Large intestine (tissue), 3 donors: Measurements from ENCODE around the gene NSMCE3. TPM values are rescaled to one million over a fixed set of nuclear protein-coding genes. Genes with fewer than 3 reads are reported as not detected.
"Not testable (repeated sequence)": the region's sequence is repeated elsewhere in the genome, so short reads cannot be mapped to it uniquely, and the experiment has no call there.

Experiments used
- DNase-seq, 2 donors: peaks; one replicate each; pipeline versions ENCODE4 v3.0.0 to v3.0.0-alpha.2; 2013
- H3K27ac ChIP-seq: one replicate; pipeline ENCODE4 v1.5.1; 2013; ENCODE audit warnings: low read length
- H3K27me3 ChIP-seq: 2 replicates; pipeline ENCODE4 v1.6.1; 2013; ENCODE audit warnings: low read length; ENCODE audit not compliant: control insufficient read depth, insufficient read depth
- H3K36me3 ChIP-seq: 2 replicates; pipeline ENCODE4 v1.6.1; 2013; ENCODE audit warnings: low read length; ENCODE audit not compliant: control insufficient read depth, insufficient read depth
- H3K4me1 ChIP-seq: one replicate; pipeline ENCODE4 v1.6.1; 2013; ENCODE audit warnings: low read length; ENCODE audit not compliant: control insufficient read depth, insufficient read depth
- H3K4me3 ChIP-seq: one replicate; pipeline ENCODE4 v1.5.1; 2013; ENCODE audit warnings: low read length
- H3K9me3 ChIP-seq: one replicate; pipeline ENCODE4 v1.6.1; 2013; ENCODE audit warnings: mild to moderate bottlenecking, low read depth, low read length, moderate library complexity; ENCODE audit not compliant: control insufficient read depth
- WGBS: methylation state at CpG from one replicate; pipeline ENCODE4 v1.1.5; 2013; ENCODE audit warnings: low lambda C conversion rate; ENCODE audit not compliant: insufficient coverage; 5-methylcytosine and 5-hydroxymethylcytosine counted together
- polyA plus RNA-seq: library from polyadenylated mRNA; unstranded; fragments of 120-200 nt; gene quantifications from one replicate; pipeline ENCODE4 v1.2.1, GENCODE V29; 2013

Gene NSMCE3
- polyA plus RNA-seq, 1 donor: 5.8 TPM

DNA sequence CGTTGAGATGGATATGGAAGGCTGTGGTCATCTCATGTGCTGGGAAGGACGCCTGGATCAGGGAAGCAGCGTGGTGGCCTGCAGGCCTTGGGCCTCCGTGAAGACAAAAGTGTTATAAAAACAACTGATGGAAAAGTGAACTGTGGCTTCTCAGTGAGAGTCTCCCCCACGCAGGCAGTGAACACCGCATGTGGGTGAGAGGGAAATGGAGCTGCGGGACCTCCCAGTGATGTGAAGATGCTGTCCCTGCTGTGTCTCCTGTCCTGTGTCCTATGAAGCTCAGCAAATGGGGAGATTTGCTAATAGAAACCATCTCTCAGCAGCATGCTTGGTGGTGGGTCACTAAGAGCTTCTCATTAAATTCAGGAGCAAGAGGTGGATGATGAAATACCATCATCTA lies 25.1 kb downstream of the NSMCE3 start:
- no peak overlapping the region for H3K4me3 ChIP-seq
- no peaks in the 10 kb centered on the region for H3K36me3 ChIP-seq
- no peak overlapping the region for H3K27ac ChIP-seq
- no CpG with 5 or more reads among the region's 7 CpGs for WGBS
- no peak for DNase-seq
- H3K9me3 ChIP-seq: no peaks in the 10 kb centered on the region
- H3K4me1 ChIP-seq: no peaks in the 10 kb centered on the region
- no peaks in the 10 kb centered on the region for H3K27me3 ChIP-seq

DNA sequence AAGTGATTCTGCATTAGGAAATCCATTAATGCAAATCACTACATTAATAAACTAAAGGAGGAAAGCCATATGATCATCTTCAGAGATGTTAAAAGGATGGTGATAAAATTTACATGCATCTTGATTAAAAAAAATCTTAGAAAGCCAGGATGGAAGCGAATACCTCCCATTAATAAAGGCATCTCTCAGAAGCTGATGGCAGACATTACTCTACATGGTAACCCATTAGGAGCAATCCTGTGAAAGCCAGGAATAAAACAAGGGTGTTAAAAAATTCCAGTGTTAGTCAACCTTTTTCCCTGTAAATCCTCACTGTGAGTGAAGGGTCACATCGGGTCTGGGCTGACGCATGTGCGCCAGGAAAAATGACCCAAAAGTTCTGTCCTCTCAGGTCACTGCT lies 25.5 kb downstream of the NSMCE3 start:
- Histone ChIP-seq H3K27me3 (no peaks in the 10 kb centered on the region), H3K4me3 (no peak overlapping the region), H3K4me1 (no peaks in the 10 kb centered on the region), H3K9me3 (no peaks in the 10 kb centered on the region), H3K27ac (no peak overlapping the region), H3K36me3 (no peaks in the 10 kb centered on the region)
- DNase-seq: no peak
- WGBS: no CpG with 5 or more reads among the region's 4 CpGs

DNA sequence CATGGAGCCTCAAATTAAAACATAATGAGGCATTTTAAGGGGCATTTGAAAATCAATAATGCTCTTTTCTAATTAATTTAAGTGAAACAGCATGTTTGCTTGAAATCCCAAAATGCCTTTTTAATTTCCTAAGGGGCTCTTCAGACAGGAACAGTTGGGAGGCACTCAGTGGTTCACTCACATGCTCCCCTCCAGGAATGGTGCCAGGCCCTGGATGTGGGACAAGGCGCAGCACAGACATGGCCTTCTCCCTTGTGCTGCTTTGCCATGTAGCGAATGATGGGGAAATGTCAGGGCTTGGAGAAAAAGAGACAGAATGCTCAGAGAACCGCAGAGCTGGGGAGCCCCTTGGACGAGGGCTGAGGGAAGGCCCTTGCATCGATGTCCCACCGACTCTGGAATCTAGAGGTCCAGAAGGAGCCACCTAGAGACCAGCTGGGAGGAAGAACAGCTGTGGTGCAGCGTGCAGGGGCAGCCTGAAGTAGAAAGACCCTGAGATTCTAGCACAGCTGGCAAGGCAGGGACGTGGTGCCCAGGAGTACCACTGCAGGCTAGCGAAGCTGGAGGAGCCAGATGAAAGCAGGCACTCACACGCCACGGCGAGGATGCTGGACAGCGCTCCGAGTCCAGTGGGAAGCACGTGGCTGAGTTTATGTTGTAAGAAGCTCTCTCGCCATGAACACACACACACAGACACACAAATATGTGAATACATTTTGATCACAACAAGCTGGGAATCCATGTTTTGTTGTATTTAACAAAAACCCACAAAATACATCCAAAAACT lies 27.0 kb downstream of the NSMCE3 start:
- H3K4me1 ChIP-seq: no peaks in the 10 kb centered on the region
- H3K4me3 ChIP-seq: no peak overlapping the region
- H3K27me3 ChIP-seq: no peaks in the 10 kb centered on the region
- DNase-seq: no peak
- H3K36me3 ChIP-seq: no peaks in the 10 kb centered on the region
- H3K27ac ChIP-seq: no peak overlapping the region
- WGBS: no CpG with 5 or more reads among the region's 16 CpGs
- H3K9me3 ChIP-seq: no peaks in the 10 kb centered on the region

DNA sequence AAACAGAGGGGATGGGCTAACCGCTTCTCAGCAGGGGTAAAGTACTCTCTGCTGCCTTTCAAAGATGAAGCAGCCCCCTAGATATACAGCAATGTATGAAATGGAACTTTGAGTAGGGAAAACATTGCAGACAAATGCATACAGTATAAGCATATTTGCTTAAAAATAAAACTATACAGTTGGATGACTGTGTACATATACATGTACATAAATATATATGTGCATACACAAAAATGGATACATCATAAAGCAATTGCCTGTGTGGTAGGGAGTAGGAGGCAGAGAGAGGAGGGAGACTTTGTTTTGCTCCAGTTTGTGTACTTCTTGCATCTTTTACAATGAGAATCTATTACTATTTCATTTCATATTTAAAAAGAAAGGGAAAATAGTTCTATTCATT lies 28.4 kb downstream of the NSMCE3 start:
- H3K9me3 ChIP-seq: no peaks in the 10 kb centered on the region
- H3K27ac ChIP-seq: no peak overlapping the region
- WGBS: no CpG with 5 or more reads among the region's 1 CpG
- H3K27me3 ChIP-seq: no peaks in the 10 kb centered on the region
- no peak for DNase-seq
- H3K4me1 ChIP-seq: no peaks in the 10 kb centered on the region
- H3K36me3 ChIP-seq: no peaks in the 10 kb centered on the region
- H3K4me3 ChIP-seq: no peak overlapping the region

DNA sequence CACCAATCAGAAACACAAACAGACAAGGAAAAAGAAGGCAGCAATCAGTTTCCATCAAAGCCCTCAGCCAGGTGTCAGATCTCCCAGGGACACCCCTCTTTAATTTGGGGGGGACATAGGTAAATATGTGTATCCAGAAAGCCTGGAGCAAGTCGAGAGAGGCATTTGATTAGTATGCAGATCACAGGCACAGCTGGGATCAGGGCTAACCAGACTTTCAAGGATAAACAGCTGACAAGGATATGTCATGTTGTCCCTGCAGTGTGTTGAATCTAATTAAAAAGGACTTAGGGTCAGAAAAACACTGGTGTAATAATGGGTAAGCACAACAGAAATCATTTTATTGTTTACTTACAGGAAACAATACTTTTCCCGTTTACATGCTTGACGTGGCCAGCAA lies 30.2 kb downstream of the NSMCE3 start:
- Histone ChIP-seq H3K27me3 (no peaks in the 10 kb centered on the region), H3K4me3 (no peak overlapping the region), H3K9me3 (no peaks in the 10 kb centered on the region), H3K36me3 (no peaks in the 10 kb centered on the region), H3K27ac (no peak overlapping the region), H3K4me1 (no peaks in the 10 kb centered on the region)
- DNase-seq: no peak
- no CpG with 5 or more reads among the region's 3 CpGs for WGBS

DNA sequence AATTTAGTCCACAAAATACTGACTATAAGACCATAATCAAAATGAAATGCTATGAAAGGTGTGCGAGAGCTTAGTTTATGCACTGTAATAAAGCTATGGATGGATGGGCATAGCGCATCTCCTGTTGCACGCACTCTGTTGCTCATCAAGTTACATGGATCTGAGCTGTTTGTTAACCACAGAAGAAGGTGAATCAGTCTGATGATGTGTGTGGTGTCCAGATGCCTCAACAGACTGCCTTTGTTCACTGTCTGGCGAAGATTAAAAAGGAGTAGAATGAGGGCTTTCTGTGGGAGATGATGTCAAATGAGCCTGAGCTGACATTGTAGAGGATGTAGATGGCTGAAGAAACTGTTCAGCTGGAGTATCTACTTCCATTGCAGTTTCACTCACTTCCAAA lies 36.1 kb downstream of the NSMCE3 start:
- WGBS: 100% methylated on average over 2 of the region's 4 CpGs
- Histone ChIP-seq H3K27ac (no peak overlapping the region), H3K27me3 (no peaks in the 10 kb centered on the region), H3K4me1 (no peaks in the 10 kb centered on the region), H3K9me3 (no peaks in the 10 kb centered on the region), H3K4me3 (no peak overlapping the region), H3K36me3 (no peaks in the 10 kb centered on the region)
- no peak for DNase-seq

DNA sequence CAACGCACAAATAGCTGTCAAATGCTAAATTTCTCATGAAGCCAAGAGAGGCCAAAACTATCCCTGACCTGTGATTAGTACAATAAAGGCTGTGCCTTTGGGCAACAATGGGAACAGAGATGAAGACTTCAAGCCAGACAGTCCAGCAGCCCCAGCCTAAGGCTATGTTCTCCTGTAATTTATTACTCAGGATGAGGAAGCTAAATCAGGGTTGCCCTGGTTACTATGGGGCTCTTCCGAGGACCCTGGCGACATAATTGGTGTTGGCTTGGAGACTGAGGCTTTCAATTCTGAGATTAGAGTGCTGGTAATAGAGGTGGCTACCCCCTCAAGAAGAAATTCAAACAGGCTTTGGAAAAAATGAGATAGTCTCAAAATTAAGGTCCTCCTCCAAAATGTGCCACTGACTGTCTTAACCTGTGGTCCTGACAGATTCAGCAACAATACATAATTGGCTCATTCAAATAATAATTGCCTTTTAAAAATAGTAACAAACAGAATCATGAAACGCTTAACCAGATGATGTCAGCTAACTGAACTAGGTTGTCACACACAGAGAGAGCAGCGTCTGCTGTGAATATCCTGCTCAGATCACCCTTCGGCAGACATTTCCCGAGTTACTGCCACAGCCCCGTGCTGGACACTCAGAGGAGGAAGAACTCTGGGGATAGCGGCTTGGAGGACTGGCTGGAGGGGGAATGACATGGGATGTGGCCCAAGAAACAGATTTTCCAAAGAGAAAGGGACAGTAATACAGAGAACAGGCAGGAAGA lies 43.0 kb downstream of the NSMCE3 start:
- Histone ChIP-seq H3K36me3 (no peaks in the 10 kb centered on the region), H3K27me3 (no peaks in the 10 kb centered on the region), H3K27ac (no peak overlapping the region), H3K4me1 (no peaks in the 10 kb centered on the region), H3K9me3 (no peaks in the 10 kb centered on the region), H3K4me3 (no peak overlapping the region)
- WGBS: no CpG with 5 or more reads among the region's 9 CpGs
- DNase-seq: no peak

DNA sequence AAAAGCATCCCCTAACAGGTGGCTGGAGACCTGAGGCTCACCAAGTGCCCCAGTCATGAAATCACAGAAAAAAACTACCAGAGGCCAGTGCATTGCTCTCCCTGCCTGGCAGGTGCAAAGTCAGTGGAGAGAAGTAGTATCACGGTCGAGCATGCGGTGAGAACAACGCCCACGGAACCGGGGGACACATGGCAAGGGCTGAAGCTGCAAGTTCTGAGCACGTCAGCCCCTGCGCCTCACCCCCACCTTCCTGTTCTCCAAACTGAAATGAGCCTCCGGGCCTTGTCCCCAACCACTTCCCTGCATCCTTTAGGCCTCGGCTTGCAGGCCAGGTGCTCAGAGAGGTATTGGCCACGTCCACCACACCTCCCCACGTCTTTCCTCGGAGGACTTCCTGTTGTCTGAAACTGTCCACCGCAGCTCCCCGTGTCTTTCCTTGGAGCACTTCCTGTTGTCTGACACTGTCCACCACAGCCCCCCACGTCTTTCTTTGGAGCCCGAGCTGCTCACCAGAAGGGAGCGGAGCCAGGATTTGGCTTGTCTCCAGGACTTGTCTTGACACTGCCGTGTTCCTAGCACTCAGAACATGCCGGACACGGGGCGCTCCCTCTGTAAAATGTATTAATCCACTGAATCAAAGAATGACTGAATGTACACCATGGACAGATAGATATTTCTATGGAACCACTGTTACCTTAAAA lies 43.9 kb downstream of the NSMCE3 start:
- Histone ChIP-seq H3K9me3 (no peaks in the 10 kb centered on the region), H3K36me3 (no peaks in the 10 kb centered on the region), H3K27ac (no peak overlapping the region), H3K4me1 (no peaks in the 10 kb centered on the region), H3K4me3 (no peak overlapping the region), H3K27me3 (no peaks in the 10 kb centered on the region)
- DNase-seq: no peak
- WGBS: no CpG with 5 or more reads among the region's 22 CpGs

DNA sequence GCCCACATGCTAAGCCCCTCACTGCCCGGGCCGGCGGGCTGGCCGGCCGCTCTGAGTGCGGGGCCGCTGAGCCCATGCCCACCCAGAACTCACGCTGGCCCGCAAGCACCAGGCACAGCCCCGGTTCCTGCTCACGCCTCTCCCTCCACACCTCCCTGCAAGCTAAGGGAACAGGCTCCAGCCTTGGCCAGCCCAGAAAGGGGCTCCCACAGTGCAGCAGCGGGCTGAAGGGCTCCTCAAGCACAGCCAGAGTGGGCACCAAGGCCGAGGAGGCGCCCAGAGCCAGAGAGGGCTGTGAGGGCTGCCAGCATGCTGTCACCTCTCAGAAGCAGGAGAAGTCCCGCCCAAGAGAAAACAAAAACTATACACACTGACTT lies 44.6 kb downstream of the NSMCE3 start:
- H3K27ac ChIP-seq, H3K4me1 ChIP-seq, H3K36me3 ChIP-seq, H3K9me3 ChIP-seq, H3K27me3 ChIP-seq, DNase-seq, H3K4me3 ChIP-seq: not testable (repeated sequence)
- WGBS: no CpG with 5 or more reads among the region's 15 CpGs

DNA sequence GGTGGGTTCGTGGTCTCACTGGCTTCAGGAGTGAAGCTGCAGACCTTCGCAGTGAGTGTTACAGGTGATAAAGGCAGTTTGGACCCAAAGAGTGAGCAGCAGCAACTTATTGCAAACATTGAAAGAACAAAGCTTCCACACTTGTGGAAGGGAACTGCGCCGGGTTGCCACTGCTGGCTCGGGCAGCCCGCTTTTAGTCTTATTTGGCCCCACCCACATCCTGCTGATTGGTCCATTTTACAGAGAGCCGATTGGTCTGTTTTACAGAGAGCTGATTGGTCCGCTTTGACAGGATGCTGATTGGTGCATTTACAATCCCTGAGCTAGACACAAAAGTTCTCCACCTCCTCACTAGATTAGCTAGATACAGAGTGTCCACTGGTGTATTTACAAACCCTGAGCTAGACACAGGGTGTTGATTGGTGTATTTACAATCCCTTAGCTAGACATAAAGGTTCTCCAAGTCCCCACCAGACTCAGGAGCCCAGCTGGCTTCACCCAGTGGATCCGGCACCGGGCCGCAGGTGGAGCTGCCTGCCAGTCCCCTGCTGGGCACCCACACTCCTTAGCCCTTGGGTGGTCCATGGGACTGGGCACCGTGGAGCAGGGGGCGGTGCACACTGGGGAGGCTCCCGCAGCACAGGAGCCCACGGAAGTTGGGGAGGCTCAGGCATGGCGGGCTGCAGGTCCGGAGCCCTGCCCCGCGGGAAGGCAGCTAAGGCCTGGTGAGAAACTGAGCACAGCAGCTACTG lies 45.2 kb downstream of the NSMCE3 start:
- not testable (repeated sequence) for DNase-seq, H3K27ac ChIP-seq, H3K27me3 ChIP-seq, H3K4me3 ChIP-seq, H3K9me3 ChIP-seq, H3K36me3 ChIP-seq, H3K4me1 ChIP-seq
- no CpG with 5 or more reads among the region's 19 CpGs for WGBS
